GM23338 (cell line): ENCODE results near the gene NDE1. TPM values are rescaled to one million over a fixed set of nuclear protein-coding genes. Genes with fewer than 3 reads are reported as not detected.

Experiments used
- ATAC-seq: fragments of 200-7000 bp; cut with Tn5 transposase; 3 replicates; pipeline ENCODE4 v1.9.1; 2020
- DNase-seq: peaks from one replicate; pipeline ENCODE4 v3.0.0-alpha.2; 2015; ENCODE audit warnings: low spot score
- H2AFZ ChIP-seq: fragments of 200-600 bp; sonication (generic); 2 replicates; pipeline ENCODE4 v1.8.0; 2016; ENCODE audit warnings: antibody characterized with exemption, mild to moderate bottlenecking, moderate library complexity
- H3F3A ChIP-seq: fragments of 200-600 bp; sonication (generic); replicated peaks from 2 replicates; pipeline ENCODE4 v1.8.0; 2017; ENCODE audit warnings: antibody characterized with exemption, mixed run types, low read depth
- H3K27ac ChIP-seq: fragments of 200-600 bp; sonication (generic); 2 replicates; pipeline ENCODE4 v1.6.1; 2016; ENCODE audit warnings: low read depth
- H3K27me3 ChIP-seq: fragments of 200-600 bp; sonication (generic); 2 replicates; pipeline ENCODE4 v1.8.0; 2016; ENCODE audit warnings: mild to moderate bottlenecking, mixed run types, moderate library complexity; ENCODE audit not compliant: insufficient read depth
- H3K36me3 ChIP-seq: fragments of 200-600 bp; sonication (generic); 2 replicates; pipeline ENCODE4 v1.8.0; 2016; ENCODE audit warnings: mild to moderate bottlenecking; ENCODE audit not compliant: insufficient read depth
- H3K4me1 ChIP-seq: fragments of 200-600 bp; sonication (generic); 2 replicates; pipeline ENCODE4 v1.8.0; 2016; ENCODE audit warnings: mild to moderate bottlenecking, moderate library complexity; ENCODE audit not compliant: insufficient read depth
- H3K4me2 ChIP-seq: fragments of 200-600 bp; sonication (generic); 2 replicates; pipeline ENCODE4 v1.7.1; 2017; ENCODE audit warnings: mixed run types
- H3K4me3 ChIP-seq: fragments of 200-600 bp; sonication (generic); 2 replicates; pipeline ENCODE4 v1.6.1; 2016; ENCODE audit warnings: mixed run types
- H3K79me2 ChIP-seq: fragments of 200-600 bp; sonication (generic); replicated peaks from 2 replicates; pipeline ENCODE4 v1.8.0; 2017; ENCODE audit warnings: mild to moderate bottlenecking; ENCODE audit not compliant: insufficient read depth
- H3K9me2 ChIP-seq: fragments of 200-600 bp; sonication (generic); 2 replicates; pipeline ENCODE4 v1.8.0; 2017; ENCODE audit not compliant: insufficient read depth
- H4K20me1 ChIP-seq: fragments of 200-600 bp; sonication (generic); replicated peaks from 2 replicates; pipeline ENCODE4 v1.8.0; 2017; ENCODE audit warnings: mild to moderate bottlenecking; ENCODE audit not compliant: insufficient read depth
- H3K27ac Mint-ChIP-seq: 2 replicates; pipeline ENCODE4 v1.8.0; 2020; ENCODE audit warnings: inconsistent platforms, mild to moderate bottlenecking, moderate library complexity, mixed read lengths
- H3K27me3 Mint-ChIP-seq: 3 replicates; pipeline ENCODE4 v1.8.0; 2022; ENCODE audit warnings: low read depth, mild to moderate bottlenecking, moderate library complexity, mixed read lengths, inconsistent platforms; ENCODE audit not compliant: insufficient read depth, poor library complexity
- H3K36me3 Mint-ChIP-seq: 3 replicates; pipeline ENCODE4 v1.8.0; 2021; ENCODE audit warnings: low read depth, mild to moderate bottlenecking, inconsistent platforms, moderate library complexity, mixed read lengths
- H3K4me1 Mint-ChIP-seq: 3 replicates; pipeline ENCODE4 v1.8.0; 2020; ENCODE audit warnings: mild to moderate bottlenecking, inconsistent platforms, mixed read lengths
- H3K4me3 Mint-ChIP-seq: 3 replicates; pipeline ENCODE4 v1.8.0; 2021; ENCODE audit warnings: moderate library complexity, mild to moderate bottlenecking, inconsistent platforms, mixed read lengths
- H3K9me3 Mint-ChIP-seq: 3 replicates; pipeline ENCODE4 v1.8.0; 2020; ENCODE audit warnings: moderate library complexity, mild to moderate bottlenecking, inconsistent platforms, mixed read lengths
- CREB1 ChIP-seq: fragments of 250-450 bp; sonication (Bioruptor Pico); IDR thresholded peaks from 2 replicates; pipeline ENCODE4 v1.5.0; 2020; ENCODE audit warnings: low read depth, mild to moderate bottlenecking, moderate library complexity
- REST ChIP-seq: IDR thresholded peaks from one replicate; pipeline ENCODE4 v1.6.1; 2018; ENCODE audit warnings: antibody characterized with exemption; ENCODE audit not compliant: unreplicated experiment
- ZNF331 ChIP-seq: fragments of 250-450 bp; sonication (Bioruptor Pico); IDR thresholded peaks from 2 replicates; pipeline ENCODE4 v1.5.0; 2020; ENCODE audit warnings: low read depth, mild to moderate bottlenecking, moderate library complexity
- ZNF462 ChIP-seq: fragments of 250-450 bp; sonication (Bioruptor Pico); IDR thresholded peaks from 2 replicates; pipeline ENCODE4 v1.5.0; 2020; ENCODE audit warnings: mild to moderate bottlenecking, moderate library complexity
- polyA plus RNA-seq: library from polyadenylated mRNA; unstranded; fragments of >200 nt; fragmentation: Nextera tagmentation; extraction: Ambion mirVana; gene quantifications from 2 replicates; pipeline ENCODE4 v1.2.1, GENCODE V29; 2016
- total RNA-seq: library from RNA; depleted of rRNA; stranded (reverse); fragments of >200 nt; shearing (Covaris generic); gene quantifications from 2 replicates; pipeline ENCODE4 v1.2.3, GENCODE V29; 2014

Gene NDE1
- total and polyA plus RNA-seq, 2 experiments from 2014 or later: 13.0 to 22.9 TPM

GRCh38 chr16:15773968-15774367, 123.9 kb downstream of the NDE1 start:
- no peak for ATAC-seq
- Histone ChIP-seq H3K4me1 (no peaks in the 10 kb centered on the region), H3K4me2 (no peak overlapping the region), H3K36me3 (no peaks in the 10 kb centered on the region), H3K27ac (no peak overlapping the region), H3K79me2 (no peaks in the 10 kb centered on the region), H3K4me3 (no peak overlapping the region), H3F3A (no peaks in the 10 kb centered on the region), H3K9me2 (no peaks in the 10 kb centered on the region), H3K27me3 (no peaks in the 10 kb centered on the region), H4K20me1 (no peaks in the 10 kb centered on the region), H2AFZ (peak overlapping the region; percentile 69)
- TF ChIP-seq ZNF331 (CRISPR knock-in tag) (no peak), ZNF462 (no peak), REST (no peak), CREB1 (CRISPR knock-in tag) (no peak)
- Mint-ChIP-seq H3K36me3 (no peaks in the 10 kb centered on the region), H3K4me3 (no peak overlapping the region), H3K9me3 (no peaks in the 10 kb centered on the region), H3K27me3 (peaks cover 5% of the 10 kb centered on the region), H3K4me1 (peaks cover 8% of the 10 kb centered on the region), H3K27ac (no peak overlapping the region)
- DNase-seq: no peak
